DND-41 (cell line): Measurements from ENCODE around the gene ATXN8OS.

Experiments
- ATAC-seq: fragments of 200-7000 bp; cut with Tn5 transposase; 3 replicates; pipeline ENCODE4 v1.9.1; 2021; ENCODE audit warnings: low read depth; ENCODE audit not compliant: insufficient read depth
- DNase-seq: peaks from one replicate; pipeline ENCODE4 v3.0.0-alpha.2; 2020
- H2AFZ ChIP-seq: 2 replicates; pipeline ENCODE4 v1.6.0; 2012; ENCODE audit warnings: low read depth, low read length
- H3K27ac ChIP-seq: 2 replicates; pipeline ENCODE4 v1.5.1; 2012; ENCODE audit warnings: low read length, inconsistent platforms
- H3K27me3 ChIP-seq: fragments of 200-600 bp; sonication (generic); 2 replicates; pipeline ENCODE4 v1.6.0; 2012; ENCODE audit warnings: low read length, mild to moderate bottlenecking, inconsistent platforms; ENCODE audit not compliant: insufficient read depth, poor library complexity
- H3K36me3 ChIP-seq: 2 replicates; pipeline ENCODE4 v1.5.1; 2012; ENCODE audit warnings: low read length, inconsistent platforms; ENCODE audit not compliant: insufficient read depth
- H3K4me1 ChIP-seq: 2 replicates; pipeline ENCODE4 v1.5.1; 2012; ENCODE audit warnings: mild to moderate bottlenecking, low read length; ENCODE audit not compliant: insufficient read depth
- H3K4me2 ChIP-seq: 2 replicates; pipeline ENCODE4 v1.6.0; 2012; ENCODE audit warnings: mild to moderate bottlenecking, moderate library complexity, low read length, inconsistent platforms; ENCODE audit not compliant: insufficient read depth
- H3K4me3 ChIP-seq, 2 experiments: fragments of 200-600 bp in 1 of 2; shearing (Covaris generic) in 1 of 2; 2 replicates each; pipeline ENCODE4 v1.5.1; 2012 to 2016; ENCODE audit warnings: inconsistent platforms in 2 of 2, low read length in 2 of 2, mild to moderate bottlenecking in 2 of 2, low read depth in 1 of 2, moderate library complexity in 1 of 2
- H3K79me2 ChIP-seq: 2 replicates; pipeline ENCODE4 v1.6.0; 2012; ENCODE audit warnings: low read length, inconsistent platforms; ENCODE audit not compliant: insufficient read depth
- H3K9ac ChIP-seq: 2 replicates; pipeline ENCODE4 v1.6.0; 2012; ENCODE audit warnings: low read depth, mild to moderate bottlenecking, inconsistent platforms, low read length, moderate library complexity
- H3K9me3 ChIP-seq: 2 replicates; pipeline ENCODE4 v1.5.1; 2012; ENCODE audit warnings: low read length, moderate library complexity, mild to moderate bottlenecking, inconsistent platforms; ENCODE audit not compliant: insufficient read depth, severe bottlenecking
- H4K20me1 ChIP-seq: 2 replicates; pipeline ENCODE4 v1.6.0; 2012; ENCODE audit warnings: low read length; ENCODE audit not compliant: insufficient read depth
- EZH2 ChIP-seq: IDR thresholded peaks from 3 replicates; pipeline ENCODE4 v1.6.1; 2012; ENCODE audit warnings: borderline replicate concordance, low read depth, mild to moderate bottlenecking, moderate library complexity, low read length, inconsistent platforms; ENCODE audit not compliant: severe bottlenecking
- TF ChIP-seq, protein P1 (sequence below): IDR thresholded peaks from 2 replicates; pipeline ENCODE4 v1.5.1; 2012; ENCODE audit warnings: borderline replicate concordance, low read length, moderate library complexity, mild to moderate bottlenecking; ENCODE audit not compliant: poor library complexity, severe bottlenecking; ENCODE audit errors: extremely low read depth

ATXN8OS gene

DNA sequence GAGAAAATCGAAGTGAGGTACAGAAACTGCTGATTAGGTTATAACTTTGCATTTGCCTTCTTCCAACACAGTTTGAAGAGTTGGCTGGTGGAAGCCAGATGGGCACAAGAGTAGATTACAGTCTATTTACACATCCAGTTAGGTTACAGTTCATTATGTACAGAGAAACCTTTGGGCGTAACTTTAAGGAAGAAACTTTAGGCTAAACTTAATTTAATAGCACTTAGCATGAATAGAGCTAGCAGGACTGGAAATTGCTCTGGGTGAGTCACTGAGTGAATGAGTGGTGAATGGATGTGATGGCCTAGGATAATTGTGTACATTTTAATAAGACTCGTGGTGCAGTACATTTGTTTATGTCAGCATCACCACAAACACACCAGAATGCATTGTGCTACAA, 63.5 kb downstream of the ATXN8OS start:
- no peak for DNase-seq
- ATAC-seq: no peak

DNA sequence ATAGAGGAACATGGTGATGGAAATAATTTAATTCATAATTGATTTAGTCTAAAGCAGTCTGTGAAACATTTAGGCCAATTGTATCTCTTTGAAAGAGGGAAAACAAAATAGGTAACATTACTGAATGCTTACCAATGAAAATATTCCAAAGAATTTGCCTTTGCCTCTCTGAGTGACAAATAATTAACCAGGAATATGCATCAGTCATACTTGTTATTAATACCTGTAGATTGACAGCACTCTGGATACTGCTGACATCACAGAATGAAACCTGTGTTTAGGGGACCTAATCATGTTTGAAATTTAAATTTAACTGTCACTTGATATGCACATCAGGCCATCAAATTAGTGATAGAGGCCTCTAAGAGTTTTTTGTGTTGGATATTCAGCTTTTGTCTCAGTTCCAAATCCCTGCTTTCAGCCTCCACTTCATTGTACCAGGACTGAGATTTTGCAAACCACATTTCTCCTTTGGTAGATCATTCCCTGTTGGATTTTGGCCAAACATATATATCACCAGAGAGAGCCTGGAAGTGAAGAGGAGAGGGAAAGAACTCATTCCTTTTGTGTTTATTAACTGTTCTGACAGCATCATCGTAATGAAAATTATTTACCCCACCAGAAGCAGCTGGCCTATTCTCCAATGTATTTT, 65.4 kb downstream of the ATXN8OS start:
- TF ChIP-seq EZH2: no peak
- TF ChIP-seq, protein P1, sequence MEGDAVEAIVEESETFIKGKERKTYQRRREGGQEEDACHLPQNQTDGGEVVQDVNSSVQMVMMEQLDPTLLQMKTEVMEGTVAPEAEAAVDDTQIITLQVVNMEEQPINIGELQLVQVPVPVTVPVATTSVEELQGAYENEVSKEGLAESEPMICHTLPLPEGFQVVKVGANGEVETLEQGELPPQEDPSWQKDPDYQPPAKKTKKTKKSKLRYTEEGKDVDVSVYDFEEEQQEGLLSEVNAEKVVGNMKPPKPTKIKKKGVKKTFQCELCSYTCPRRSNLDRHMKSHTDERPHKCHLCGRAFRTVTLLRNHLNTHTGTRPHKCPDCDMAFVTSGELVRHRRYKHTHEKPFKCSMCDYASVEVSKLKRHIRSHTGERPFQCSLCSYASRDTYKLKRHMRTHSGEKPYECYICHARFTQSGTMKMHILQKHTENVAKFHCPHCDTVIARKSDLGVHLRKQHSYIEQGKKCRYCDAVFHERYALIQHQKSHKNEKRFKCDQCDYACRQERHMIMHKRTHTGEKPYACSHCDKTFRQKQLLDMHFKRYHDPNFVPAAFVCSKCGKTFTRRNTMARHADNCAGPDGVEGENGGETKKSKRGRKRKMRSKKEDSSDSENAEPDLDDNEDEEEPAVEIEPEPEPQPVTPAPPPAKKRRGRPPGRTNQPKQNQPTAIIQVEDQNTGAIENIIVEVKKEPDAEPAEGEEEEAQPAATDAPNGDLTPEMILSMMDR: no peak
- Histone ChIP-seq H3K27ac (no peak overlapping the region), H3K4me1 (no peaks in the 10 kb centered on the region), H3K4me2 (no peak overlapping the region), H3K36me3 (no peaks in the 10 kb centered on the region), H4K20me1 (no peaks in the 10 kb centered on the region), H3K27me3 (no peaks in the 10 kb centered on the region), H2AFZ (no peak overlapping the region), H3K9ac (no peak overlapping the region), H3K79me2 (no peaks in the 10 kb centered on the region), H3K4me3 (no peak overlapping the region), H3K9me3 (no peaks in the 10 kb centered on the region)
- DNase-seq (no peak), ATAC-seq (no peak)

More for the DNA sequence above, 63.5 kb downstream of the ATXN8OS start:
- Histone ChIP-seq H3K36me3 (no peaks in the 10 kb centered on the region), H3K4me3 (no peak overlapping the region), H3K27me3 (no peaks in the 10 kb centered on the region), H3K9ac (no peak overlapping the region), H3K4me1 (no peaks in the 10 kb centered on the region), H3K9me3 (no peaks in the 10 kb centered on the region), H3K27ac (no peak overlapping the region), H2AFZ (no peak overlapping the region), H4K20me1 (no peaks in the 10 kb centered on the region), H3K79me2 (no peaks in the 10 kb centered on the region), H3K4me2 (no peak overlapping the region)
- TF ChIP-seq, protein P1: no peak
- TF ChIP-seq EZH2: no peak

DNA sequence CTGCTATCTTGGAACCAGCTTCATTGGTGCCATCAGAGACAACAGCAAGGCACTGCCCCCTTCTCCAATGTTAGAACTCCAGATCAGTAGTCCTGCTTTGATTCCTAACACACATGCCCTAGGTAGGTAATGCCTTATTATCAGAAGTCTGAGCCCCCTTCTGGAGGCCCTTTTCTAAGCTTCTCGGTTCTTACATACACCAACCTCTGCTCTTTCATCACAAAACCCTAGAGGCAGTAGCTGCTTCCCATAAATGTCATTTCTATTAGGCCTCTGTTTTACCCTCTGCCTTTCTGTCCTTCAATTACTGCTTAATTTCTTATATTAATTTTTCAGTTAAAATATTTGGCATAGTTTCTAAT, 66.0 kb downstream of the ATXN8OS start:
- TF ChIP-seq, protein P1: no peak
- no peak for TF ChIP-seq EZH2
- no peak for DNase-seq
- no peak for ATAC-seq
- Histone ChIP-seq H3K27ac (no peak overlapping the region), H3K4me1 (no peaks in the 10 kb centered on the region), H3K9ac (no peak overlapping the region), H3K9me3 (no peaks in the 10 kb centered on the region), H3K79me2 (no peaks in the 10 kb centered on the region), H3K4me3 (no peak overlapping the region), H2AFZ (no peak overlapping the region), H3K4me2 (no peak overlapping the region), H3K36me3 (no peaks in the 10 kb centered on the region), H3K27me3 (no peaks in the 10 kb centered on the region), H4K20me1 (no peaks in the 10 kb centered on the region)

DNA sequence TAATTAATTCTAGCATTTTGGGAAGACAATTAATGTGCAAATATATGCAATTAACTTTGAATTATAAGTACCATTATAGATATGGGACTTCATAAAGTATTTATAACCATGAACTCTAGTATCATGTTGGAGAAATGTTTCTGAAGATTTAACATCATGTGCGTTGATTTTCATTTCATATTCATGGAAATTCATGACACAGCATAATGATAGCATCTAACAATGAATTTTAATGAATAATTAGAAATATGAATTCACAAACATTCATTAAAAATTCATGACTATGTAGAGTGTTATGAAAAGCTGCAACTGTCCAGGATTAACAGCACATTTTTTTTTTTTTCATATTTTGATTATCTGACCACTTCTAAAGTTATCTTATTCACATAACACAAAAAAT, 70.7 kb downstream of the ATXN8OS start:
- Histone ChIP-seq H2AFZ (no peak overlapping the region), H3K9ac (no peak overlapping the region), H3K4me3 (no peak overlapping the region), H3K4me2 (no peak overlapping the region), H3K79me2 (no peaks in the 10 kb centered on the region), H3K27ac (no peak overlapping the region), H3K9me3 (no peaks in the 10 kb centered on the region), H3K27me3 (no peaks in the 10 kb centered on the region), H3K36me3 (no peaks in the 10 kb centered on the region), H3K4me1 (no peaks in the 10 kb centered on the region), H4K20me1 (no peaks in the 10 kb centered on the region)
- ATAC-seq (no peak), DNase-seq (no peak)
- TF ChIP-seq, protein P1: no peak
- no peak for TF ChIP-seq EZH2
